ENCODE measurements around the gene IGFL3. TPM values are rescaled to one million over a fixed set of nuclear protein-coding genes. Genes with fewer than 3 reads are reported as not detected.
A peak's percentile ranks its signal among the peaks of the same experiment; 100 is the strongest.
"Not testable (repeated sequence)": the region's sequence is repeated elsewhere in the genome, so short reads cannot be mapped to it uniquely, and the experiment has no call there.

IGFL3 gene
- total and polyA plus RNA-seq, 9 donors, result not detected

- peaks cover 11% of the 10 kb centered on the region for H3K27me3 ChIP-seq (ENCODE audit: control insufficient read depth, insufficient read depth, low read length)
- DNase-seq, result no peak
- no CpG with 5 or more reads among the region's 2 CpGs for WGBS (ENCODE audit: insufficient coverage)
- H3K27ac ChIP-seq (ENCODE audit: low read length), result no peak overlapping the region
- H3K4me1 ChIP-seq (ENCODE audit: control insufficient read depth, insufficient read depth, low read length), result no peaks in the 10 kb centered on the region
- H3K36me3 ChIP-seq (ENCODE audit: control insufficient read depth, insufficient read depth, low read length), result no peaks in the 10 kb centered on the region
- no peaks in the 10 kb centered on the region for H3K9me3 ChIP-seq (replicated peaks; ENCODE audit: control insufficient read depth, low read depth, low read length)
- no peak overlapping the region for H3K4me3 ChIP-seq (ENCODE audit: low read length)
These were observed 1.6 kb upstream of the IGFL3 start for GRCh38 chr19:46126086-46126580.

GRCh38 chr19:46125447-46125846 is 959 bp upstream of the IGFL3 start:
- Histone ChIP-seq H3K36me3 (ENCODE audit: control insufficient read depth, insufficient read depth, low read length) (no peaks in the 10 kb centered on the region), H3K27me3 (ENCODE audit: control insufficient read depth, insufficient read depth, low read length) (peaks cover 11% of the 10 kb centered on the region), H3K9me3 (replicated peaks; ENCODE audit: control insufficient read depth, low read depth, low read length) (no peaks in the 10 kb centered on the region), H3K4me1 (ENCODE audit: control insufficient read depth, insufficient read depth, low read length) (no peaks in the 10 kb centered on the region), H3K4me3 (ENCODE audit: low read length) (no peak overlapping the region), H3K27ac (ENCODE audit: low read length) (no peak overlapping the region)
- no peak for DNase-seq
- 80% methylated on average over 1 of the region's 4 CpGs for WGBS (ENCODE audit: insufficient coverage)

GRCh38 chr19:46118136-46118535 is 6.4 kb downstream of the IGFL3 start:
- Histone ChIP-seq H3K9me3 (replicated peaks; ENCODE audit: control insufficient read depth, low read depth, low read length) (no peaks in the 10 kb centered on the region), H3K27ac (ENCODE audit: low read length) (no peak overlapping the region), H3K27me3 (ENCODE audit: control insufficient read depth, insufficient read depth, low read length) (no peaks in the 10 kb centered on the region), H3K4me3 (ENCODE audit: low read length) (no peak overlapping the region), H3K36me3 (ENCODE audit: control insufficient read depth, insufficient read depth, low read length) (no peaks in the 10 kb centered on the region), H3K4me1 (ENCODE audit: control insufficient read depth, insufficient read depth, low read length) (no peaks in the 10 kb centered on the region)
- WGBS (ENCODE audit: insufficient coverage), result no CpG with 5 or more reads among the region's 3 CpGs
- no peak for DNase-seq

- no peaks in the 10 kb centered on the region for H3K4me1 ChIP-seq (ENCODE audit: control insufficient read depth, insufficient read depth, low read length)
- H3K27me3 ChIP-seq (ENCODE audit: control insufficient read depth, insufficient read depth, low read length), result peaks cover 3% of the 10 kb centered on the region
- no CpG with 5 or more reads among the region's 3 CpGs for whole genome bisulfite sequencing (ENCODE audit: insufficient coverage)
- no peak overlapping the region for H3K4me3 ChIP-seq (ENCODE audit: low read length)
- DNase-seq, result no peak
- H3K27ac ChIP-seq (ENCODE audit: low read length), result no peak overlapping the region
- H3K36me3 ChIP-seq (ENCODE audit: control insufficient read depth, insufficient read depth, low read length), result no peaks in the 10 kb centered on the region
- no peaks in the 10 kb centered on the region for H3K9me3 ChIP-seq (replicated peaks; ENCODE audit: control insufficient read depth, low read depth, low read length)
These were observed 8.4 kb downstream of the IGFL3 start for GRCh38 chr19:46116121-46116520.

GRCh38 chr19:46115396-46116106 is 8.9 kb downstream of the IGFL3 start:
- 100% methylated on average over 1 of the region's 9 CpGs for WGBS (ENCODE audit: insufficient coverage)
- peaks cover 3% of the 10 kb centered on the region for H3K27me3 ChIP-seq (ENCODE audit: control insufficient read depth, insufficient read depth, low read length)
- no peak overlapping the region for H3K4me3 ChIP-seq (ENCODE audit: low read length)
- no peaks in the 10 kb centered on the region for H3K36me3 ChIP-seq (ENCODE audit: control insufficient read depth, insufficient read depth, low read length)
- no peaks in the 10 kb centered on the region for H3K9me3 ChIP-seq (replicated peaks; ENCODE audit: control insufficient read depth, low read depth, low read length)
- no peaks in the 10 kb centered on the region for H3K4me1 ChIP-seq (ENCODE audit: control insufficient read depth, insufficient read depth, low read length)
- no peak overlapping the region for H3K27ac ChIP-seq (ENCODE audit: low read length)
- DNase-seq, result peak; percentile 5

GRCh38 chr19:46113726-46114125 is 10.8 kb downstream of the IGFL3 start:
- Histone ChIP-seq H3K27me3 (ENCODE audit: control insufficient read depth, insufficient read depth, low read length) (peaks cover 3% of the 10 kb centered on the region), H3K36me3 (ENCODE audit: control insufficient read depth, insufficient read depth, low read length) (no peaks in the 10 kb centered on the region), H3K4me1 (ENCODE audit: control insufficient read depth, insufficient read depth, low read length) (no peaks in the 10 kb centered on the region), H3K27ac (ENCODE audit: low read length) (no peak overlapping the region), H3K4me3 (ENCODE audit: low read length) (no peak overlapping the region), H3K9me3 (replicated peaks; ENCODE audit: control insufficient read depth, low read depth, low read length) (no peaks in the 10 kb centered on the region)
- no peak for DNase-seq
- no CpG with 5 or more reads among the region's 1 CpG for WGBS (ENCODE audit: insufficient coverage)

GRCh38 chr19:46112527-46112926 is 12.0 kb downstream of the IGFL3 start:
- Histone ChIP-seq H3K4me1 (ENCODE audit: control insufficient read depth, insufficient read depth, low read length) (no peaks in the 10 kb centered on the region), H3K27ac (ENCODE audit: low read length) (no peak overlapping the region), H3K4me3 (ENCODE audit: low read length) (no peak overlapping the region), H3K9me3 (replicated peaks; ENCODE audit: control insufficient read depth, low read depth, low read length) (no peaks in the 10 kb centered on the region), H3K27me3 (ENCODE audit: control insufficient read depth, insufficient read depth, low read length) (peaks cover 3% of the 10 kb centered on the region), H3K36me3 (ENCODE audit: control insufficient read depth, insufficient read depth, low read length) (no peaks in the 10 kb centered on the region)
- DNase-seq, result no peak
- 70% methylated on average over 1 of the region's 2 CpGs for WGBS (ENCODE audit: insufficient coverage)

- Histone ChIP-seq H3K27ac (ENCODE audit: low read length) (no peak overlapping the region), H3K4me1 (ENCODE audit: control insufficient read depth, insufficient read depth, low read length) (no peaks in the 10 kb centered on the region), H3K9me3 (replicated peaks; ENCODE audit: control insufficient read depth, low read depth, low read length) (no peaks in the 10 kb centered on the region), H3K4me3 (ENCODE audit: low read length) (no peak overlapping the region), H3K36me3 (ENCODE audit: control insufficient read depth, insufficient read depth, low read length) (no peaks in the 10 kb centered on the region), H3K27me3 (ENCODE audit: control insufficient read depth, insufficient read depth, low read length) (peaks cover 3% of the 10 kb centered on the region)
- DNase-seq, result no peak
- WGBS (ENCODE audit: insufficient coverage), result no CpG with 5 or more reads among the region's 3 CpGs
These were observed 13.1 kb downstream of the IGFL3 start for GRCh38 chr19:46111376-46111775.

GRCh38 chr19:46109876-46110275 is 14.6 kb downstream of the IGFL3 start:
- H3K9me3 ChIP-seq (replicated peaks; ENCODE audit: control insufficient read depth, low read depth, low read length), result no peaks in the 10 kb centered on the region
- 48% methylated on average over 5 of the region's 6 CpGs for WGBS (ENCODE audit: insufficient coverage)
- no peak overlapping the region for H3K4me3 ChIP-seq (ENCODE audit: low read length)
- no peaks in the 10 kb centered on the region for H3K36me3 ChIP-seq (ENCODE audit: control insufficient read depth, insufficient read depth, low read length)
- H3K27ac ChIP-seq (ENCODE audit: low read length), result no peak overlapping the region
- H3K4me1 ChIP-seq (ENCODE audit: control insufficient read depth, insufficient read depth, low read length), result no peaks in the 10 kb centered on the region
- no peak for DNase-seq
- peaks cover 3% of the 10 kb centered on the region for H3K27me3 ChIP-seq (ENCODE audit: control insufficient read depth, insufficient read depth, low read length)

GRCh38 chr19:46107371-46107770 is 17.1 kb downstream of the IGFL3 start:
- H3K27me3 ChIP-seq (ENCODE audit: control insufficient read depth, insufficient read depth, low read length), result peaks cover 2% of the 10 kb centered on the region
- WGBS (ENCODE audit: insufficient coverage), result 69% methylated on average over 6 of the region's 6 CpGs
- no peaks in the 10 kb centered on the region for H3K9me3 ChIP-seq (replicated peaks; ENCODE audit: control insufficient read depth, low read depth, low read length)
- DNase-seq, result no peak
- no peak overlapping the region for H3K4me3 ChIP-seq (ENCODE audit: low read length)
- H3K36me3 ChIP-seq (ENCODE audit: control insufficient read depth, insufficient read depth, low read length), result no peaks in the 10 kb centered on the region
- no peak overlapping the region for H3K27ac ChIP-seq (ENCODE audit: low read length)
- no peaks in the 10 kb centered on the region for H3K4me1 ChIP-seq (ENCODE audit: control insufficient read depth, insufficient read depth, low read length)

GRCh38 chr19:46102333-46102732 is 22.2 kb downstream of the IGFL3 start:
- H3K27me3 ChIP-seq (ENCODE audit: control insufficient read depth, insufficient read depth, low read length); H3K4me3 ChIP-seq (ENCODE audit: low read length); H3K27ac ChIP-seq (ENCODE audit: low read length); H3K9me3 ChIP-seq (replicated peaks; ENCODE audit: control insufficient read depth, low read depth, low read length); DNase-seq; H3K36me3 ChIP-seq (ENCODE audit: control insufficient read depth, insufficient read depth, low read length); H3K4me1 ChIP-seq (ENCODE audit: control insufficient read depth, insufficient read depth, low read length): not testable (repeated sequence)
- WGBS (ENCODE audit: insufficient coverage), result 76% methylated on average over 5 of the region's 7 CpGs
